NCI-H446 treated with DMSO at 0.1 percent for 48 hours (cell line): ENCODE measurements around the gene ZNF157.
A peak's percentile ranks its signal among the peaks of the same experiment; 100 is the strongest.
"Not testable (repeated sequence)": the region's sequence is repeated elsewhere in the genome, so short reads cannot be mapped to it uniquely, and the experiment has no call there.

Experiments used
- DNase-seq: peaks from one replicate; lab custom pipeline; 2025; lab: John Stamatoyannopoulos, UW

ZNF157 gene

DNA sequence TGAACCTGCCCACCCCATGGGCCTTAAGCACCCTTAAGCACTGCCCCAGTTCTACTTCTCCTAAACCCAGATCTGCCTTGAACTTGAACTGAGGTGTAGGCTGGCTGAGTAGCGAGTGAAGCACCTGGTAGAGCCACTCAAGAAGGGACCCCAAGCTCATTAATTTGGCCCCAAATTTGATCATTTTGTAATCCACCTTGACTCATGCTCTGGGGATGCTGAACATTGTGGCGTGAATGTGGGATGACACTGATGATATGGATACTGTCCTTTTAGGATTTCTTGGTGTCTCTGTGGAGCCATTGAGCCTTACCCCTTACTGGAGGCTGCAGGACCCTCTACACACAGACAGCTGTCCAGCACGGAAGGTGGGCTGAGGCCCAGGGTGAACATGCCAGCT is at the start of gene ZNF157:
TSS of gene ZNF157 (plus strand) at position 301 of the 400 bp plus-strand sequence. CDS start at position 392, 91 bp downstream.
- DNase-seq: no peak

GRCh38 chrX:47321386-47321785 is 49.0 kb upstream of the ZNF157 start:
- DNase-seq: no peak

DNA sequence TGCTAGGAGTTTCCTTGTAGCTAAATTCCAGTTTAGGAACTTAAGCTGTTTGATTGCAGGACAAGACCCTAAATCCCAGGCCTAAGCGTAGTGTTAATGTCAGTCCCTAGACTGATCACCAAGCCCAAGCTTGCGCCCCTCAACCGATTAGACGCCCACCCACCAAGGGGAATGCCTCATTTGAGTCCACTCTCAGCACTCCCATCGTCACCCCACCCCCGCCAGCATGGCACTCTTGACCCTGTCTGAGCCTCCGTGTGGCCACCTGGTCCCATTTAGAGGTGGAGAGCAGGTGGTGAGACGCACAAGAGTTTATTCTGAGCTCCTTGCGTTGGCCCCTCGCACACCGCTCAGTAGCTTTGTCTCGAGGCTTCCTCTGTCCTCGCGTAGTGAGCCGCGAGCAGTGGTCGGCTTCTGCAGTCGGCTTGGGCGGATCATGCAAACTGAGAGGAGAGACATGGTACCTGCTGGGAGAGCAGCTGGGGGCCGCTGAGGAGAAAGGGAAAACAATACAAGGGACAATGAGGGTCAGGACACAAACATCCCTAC is 48.5 kb upstream of the ZNF157 start:
- no peak for DNase-seq

DNA sequence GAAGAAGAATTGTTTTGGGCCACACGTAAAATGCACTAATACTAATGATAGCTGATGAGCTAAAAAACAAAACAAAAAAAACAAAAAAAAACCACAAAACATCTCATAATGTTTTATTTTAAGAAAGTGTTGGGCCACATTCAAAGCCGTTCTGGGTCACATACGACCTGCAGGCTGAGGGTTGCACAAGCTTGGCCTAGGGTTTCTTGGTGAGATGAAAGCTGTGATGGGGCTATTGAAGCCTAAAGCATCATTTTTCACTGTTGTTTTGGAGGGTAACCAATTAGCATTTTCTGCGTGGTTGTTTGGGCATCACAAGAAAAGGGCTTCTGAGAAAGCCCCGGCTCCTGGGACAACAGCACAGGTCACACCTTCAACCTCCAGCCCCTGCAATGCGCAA is 42.5 kb upstream of the ZNF157 start:
- no peak for DNase-seq

DNA sequence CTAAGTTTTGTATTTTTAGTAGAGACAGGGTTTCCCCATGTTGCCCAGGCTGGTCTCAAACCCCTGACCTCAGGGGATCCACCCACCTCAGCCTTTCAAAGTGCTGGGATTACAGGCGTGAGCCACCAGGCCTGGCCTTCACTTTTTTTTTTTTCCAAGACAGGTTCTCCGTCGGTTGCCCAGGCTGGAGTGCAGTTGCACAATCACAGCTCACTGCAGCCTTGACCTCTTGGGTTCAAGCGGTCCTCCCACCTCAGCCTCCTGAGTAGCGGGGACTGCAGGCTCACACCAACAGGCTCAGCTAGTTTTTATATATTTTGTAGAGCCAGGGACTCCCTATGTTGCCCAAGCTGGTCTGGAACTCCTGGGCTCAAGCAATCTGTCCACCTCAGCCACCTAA is 37.6 kb upstream of the ZNF157 start:
- DNase-seq: not testable (repeated sequence)

DNA sequence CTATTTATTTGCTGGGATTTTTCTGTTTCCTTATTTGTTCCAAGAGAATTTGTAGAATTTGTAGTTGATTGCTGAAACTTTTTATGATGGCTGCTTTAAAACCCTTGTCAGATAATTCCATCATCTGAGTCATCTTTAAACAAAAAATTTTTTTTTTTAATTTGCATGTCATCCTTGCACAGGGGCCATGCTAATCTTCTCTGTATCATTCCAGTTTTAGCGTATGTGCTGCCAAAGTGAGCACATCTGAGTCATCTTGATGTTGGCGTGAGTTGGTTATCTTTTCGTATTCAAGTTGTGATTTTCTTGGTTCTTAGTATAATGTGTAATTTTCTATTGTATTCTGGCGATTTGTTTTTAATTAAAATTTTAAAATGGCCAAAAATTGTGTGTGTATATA is 18.7 kb upstream of the ZNF157 start:
- no peak for DNase-seq

GRCh38 chrX:47358387-47359065 is 11.9 kb upstream of the ZNF157 start:
- no peak for DNase-seq

- no peak for DNase-seq
Measured at GRCh38 chrX:47360423-47361179, 9.8 kb upstream of the ZNF157 start.

GRCh38 chrX:47361538-47362511 is 8.6 kb upstream of the ZNF157 start:
- peak; percentile 94 for DNase-seq

GRCh38 chrX:47366041-47366722 is 4.2 kb upstream of the ZNF157 start:
- DNase-seq: no peak

- DNase-seq: no peak
Measured at GRCh38 chrX:47373198-47373597, 2.8 kb downstream of the ZNF157 start.

DNA sequence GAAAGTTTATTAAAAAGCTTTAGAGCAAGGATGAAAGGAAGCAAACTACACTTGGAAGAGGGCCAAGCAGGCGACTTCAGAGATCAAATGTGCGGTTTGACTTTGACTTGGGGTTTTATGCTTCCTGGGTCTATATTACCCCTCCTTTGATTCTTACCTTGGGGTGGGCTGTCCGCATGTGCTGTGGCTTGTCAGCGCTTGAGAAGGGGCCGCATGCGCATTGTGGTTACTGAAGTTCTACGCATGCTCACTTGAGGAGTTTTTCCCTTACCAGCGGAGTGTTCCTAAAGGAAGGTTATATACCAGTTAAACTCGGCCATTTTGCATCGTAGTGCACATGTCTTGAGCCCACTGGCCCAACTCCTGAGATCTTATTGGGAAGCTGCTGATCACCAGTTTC is 9.9 kb downstream of the ZNF157 start:
- DNase-seq: no peak

GRCh38 chrX:47380837-47381236 is 10.5 kb downstream of the ZNF157 start:
- DNase-seq: not testable (repeated sequence)

DNA sequence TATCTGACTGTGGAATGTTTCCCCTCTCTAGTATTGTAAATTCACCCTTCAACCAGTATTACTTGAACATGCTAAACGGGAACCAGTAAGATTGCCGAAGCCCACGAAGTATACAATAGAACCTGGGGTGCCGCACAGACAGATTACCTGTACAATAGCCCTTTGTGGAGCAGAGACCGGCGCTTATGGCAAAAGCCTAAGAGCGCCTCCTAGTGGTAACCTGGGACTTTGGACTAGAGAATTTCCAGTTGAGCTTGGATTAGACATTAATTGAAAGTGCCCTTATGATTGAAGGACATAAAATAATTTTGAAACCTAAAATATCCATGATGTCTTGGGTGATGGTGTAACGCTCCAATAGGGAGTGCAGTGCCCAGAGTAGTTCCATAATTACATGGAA is 14.1 kb downstream of the ZNF157 start:
- peak; percentile 3 for DNase-seq

DNA sequence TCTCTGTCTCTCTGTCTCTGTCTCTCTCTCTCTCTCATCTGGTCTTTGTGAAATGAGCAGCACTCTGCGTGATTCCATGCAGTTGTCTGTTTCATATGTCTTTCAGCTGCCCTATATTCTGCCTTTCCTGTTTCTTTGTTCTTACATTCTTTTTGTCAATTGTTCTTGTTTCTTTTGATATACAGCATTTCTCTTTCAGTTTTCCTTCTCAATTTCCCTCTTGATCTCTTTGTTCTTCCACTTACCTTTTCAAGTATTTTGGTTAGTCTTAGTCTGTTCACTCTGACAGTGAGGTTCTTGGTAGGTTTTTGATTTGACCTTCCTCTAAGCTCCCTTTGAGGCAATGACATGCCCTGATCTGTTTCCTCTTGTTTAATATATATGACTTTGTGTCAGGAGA is 20.4 kb downstream of the ZNF157 start:
- DNase-seq: no peak

- DNase-seq: no peak
Measured at GRCh38 chrX:47413179-47413594, 42.8 kb downstream of the ZNF157 start.

DNA sequence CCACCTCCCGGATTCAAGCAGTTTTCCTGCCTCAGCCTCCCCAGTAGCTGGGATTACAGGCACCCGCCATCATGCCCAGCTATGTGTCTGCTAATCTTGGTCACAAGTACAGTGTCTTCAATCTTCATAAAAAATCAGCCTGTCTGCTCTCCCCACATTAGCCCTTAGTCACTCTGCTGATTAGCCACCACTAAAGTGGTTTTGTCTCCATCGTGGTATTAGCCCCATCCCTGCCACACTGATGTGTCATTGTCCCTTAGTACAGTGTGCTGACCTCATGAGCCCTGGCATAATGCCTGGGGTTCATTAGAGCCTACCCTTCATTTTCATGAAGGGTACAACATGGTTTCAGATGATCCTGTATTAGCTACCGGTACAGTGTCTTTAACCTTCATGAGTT is 49.9 kb downstream of the ZNF157 start:
- no peak for DNase-seq

- DNase-seq: no peak
Measured at GRCh38 chrX:47420962-47421361, 50.6 kb downstream of the ZNF157 start.

GRCh38 chrX:47422444-47422843 is 52.1 kb downstream of the ZNF157 start:
- DNase-seq: no peak

GRCh38 chrX:47430925-47431324 is 60.5 kb downstream of the ZNF157 start:
- DNase-seq: no peak

DNA sequence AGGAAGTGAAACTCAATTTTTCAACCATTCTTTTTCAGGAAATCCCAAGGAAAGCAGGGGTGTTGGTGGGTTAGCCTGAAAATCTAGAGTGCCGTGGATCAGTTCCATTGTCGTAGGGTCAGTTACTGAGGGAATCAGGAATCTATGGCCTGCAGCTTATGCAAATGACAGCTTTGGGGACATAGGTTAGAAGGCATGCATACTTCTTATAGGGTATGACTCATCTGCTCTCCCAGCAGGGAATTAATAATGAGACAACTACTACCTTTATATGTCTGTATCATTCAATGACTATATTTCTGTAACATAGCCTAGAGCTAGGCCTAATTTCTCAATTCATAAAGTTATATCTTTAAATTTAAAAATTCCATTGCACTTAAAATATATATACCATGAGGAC is 76.1 kb downstream of the ZNF157 start:
- no peak for DNase-seq

GRCh38 chrX:47446971-47447370 is 76.6 kb downstream of the ZNF157 start:
- DNase-seq: no peak
